A172 (cell line): ENCODE measurements around the gene ITFG1. TPM values are rescaled to one million over a fixed set of nuclear protein-coding genes. Genes with fewer than 3 reads are reported as not detected.

ENCODE experiments used
- DNase-seq: peaks from one replicate; pipeline ENCODE4 v3.0.0-alpha.2; 2015; ENCODE audit warnings: low spot score
- total RNA-seq: library from RNA; depleted of rRNA; stranded (reverse); fragments of >200 nt; shearing (Covaris generic); gene quantifications from 2 replicates; pipeline ENCODE4 v1.2.3, GENCODE V29; 2014; rRNA removed

ITFG1 gene
- 68.9 and 73.8 TPM in 2 replicates for total RNA-seq

- peak; percentile 82 for DNase-seq
Measured at GRCh38 chr16:47460711-47461597, at the start of gene ITFG1, which contains the start of gene PHKB. TSS of gene ITFG1 (minus strand) at chr16:47461063. CDS start at chr16:47461045, 18 bp downstream. TSS of gene PHKB (plus strand) at chr16:47461331. CDS start at chr16:47461351, 20 bp downstream.

GRCh38 chr16:47507701-47508100 is 46.8 kb upstream of the ITFG1 start:
- no peak for DNase-seq

GRCh38 chr16:47506800-47507199 is 45.9 kb upstream of the ITFG1 start:
- DNase-seq = no peak

GRCh38 chr16:47504599-47504998 is 43.7 kb upstream of the ITFG1 start:
- DNase-seq = no peak

- DNase-seq = peak; percentile 16
Measured at GRCh38 chr16:47503936-47504335, 43.1 kb upstream of the ITFG1 start.

GRCh38 chr16:47499700-47500264 is 38.9 kb upstream of the ITFG1 start:
- no peak for DNase-seq

GRCh38 chr16:47499080-47499699 is 38.3 kb upstream of the ITFG1 start:
- no peak for DNase-seq

GRCh38 chr16:47493381-47494337 is 32.8 kb upstream of the ITFG1 start:
- no peak for DNase-seq

- peak; percentile 6 for DNase-seq
Measured at GRCh38 chr16:47492428-47493377, 31.8 kb upstream of the ITFG1 start.

GRCh38 chr16:47492036-47492427 is 31.2 kb upstream of the ITFG1 start:
- no peak for DNase-seq

- DNase-seq = no peak
Measured at GRCh38 chr16:47490471-47490870, 29.6 kb upstream of the ITFG1 start.

GRCh38 chr16:47488051-47488450 is 27.2 kb upstream of the ITFG1 start:
- no peak for DNase-seq

GRCh38 chr16:47486856-47487255 is 26.0 kb upstream of the ITFG1 start:
- DNase-seq = no peak

GRCh38 chr16:47483616-47484015 is 22.8 kb upstream of the ITFG1 start:
- DNase-seq = no peak

- no peak for DNase-seq
Measured at GRCh38 chr16:47481698-47482374, 21.0 kb upstream of the ITFG1 start.

GRCh38 chr16:47480410-47480809 is 19.5 kb upstream of the ITFG1 start:
- DNase-seq = no peak

GRCh38 chr16:47477679-47478078 is 16.8 kb upstream of the ITFG1 start:
- DNase-seq = peak; percentile 3

GRCh38 chr16:47476654-47477345 is 15.9 kb upstream of the ITFG1 start:
- DNase-seq = no peak

- no peak for DNase-seq
Measured at GRCh38 chr16:47475786-47476185, 14.9 kb upstream of the ITFG1 start.
